IMR-90 (cell line): ENCODE results near the gene ZFP42. TPM values are rescaled to one million over a fixed set of nuclear protein-coding genes. Genes with fewer than 3 reads are reported as not detected.

Source experiments
- ATAC-seq: fragments of 200-7000 bp; cut with Tn5 transposase; 2 replicates; pipeline ENCODE4 v1.9.1; 2020; ENCODE audit warnings: low read depth, mild to moderate bottlenecking, moderate library complexity
- BruUV-seq: library from RNA; stranded (reverse); fragments of 400-500 nt; replicated peaks from 2 replicates; lab custom pipeline; 2021; lab: Mats Ljungman, UMichigan
- CTCF ChIA-PET: fragments of 300-600 bp; formaldehyde crosslinking; extraction: SDS; loops from one replicate; lab custom pipeline; 2021; ENCODE audit warnings: antibody characterized with exemption; lab: Yijun Ruan, JAX
- POLR2A ChIA-PET: fragments of 300-600 bp; sonication (Branson Sonifier 250); formaldehyde crosslinking; loops from one replicate; lab custom pipeline; 2022; ENCODE audit warnings: antibody characterized with exemption; ENCODE audit not compliant: unreplicated experiment; lab: Charles Lee
- DNase-seq: peaks from one replicate; pipeline ENCODE4 v3.0.0; 2013
- H2AFZ ChIP-seq: replicated peaks from 2 replicates; pipeline ENCODE3; 2013; ENCODE audit warnings: low read length, mild to moderate bottlenecking; ENCODE audit not compliant: poor library complexity
- H2AK5ac ChIP-seq: 2 replicates; pipeline ENCODE4 v1.6.1; 2013; ENCODE audit warnings: low read depth, low read length, inconsistent platforms
- H2AK9ac ChIP-seq: replicated peaks from 2 replicates; pipeline ENCODE3; 2013; ENCODE audit warnings: mild to moderate bottlenecking, low read depth, low read length, moderate library complexity; ENCODE audit not compliant: poor library complexity
- H2BK120ac ChIP-seq: 2 replicates; pipeline ENCODE4 v1.6.1; 2013; ENCODE audit warnings: low read depth, low read length, inconsistent platforms
- H2BK15ac ChIP-seq: 3 replicates; pipeline ENCODE4 v1.6.1; 2013; ENCODE audit warnings: low read depth, low read length, inconsistent platforms
- H2BK20ac ChIP-seq: 2 replicates; pipeline ENCODE4 v1.6.1; 2013; ENCODE audit warnings: low read depth, mild to moderate bottlenecking, inconsistent platforms, low read length, moderate library complexity
- H2BK5ac ChIP-seq: 2 replicates; pipeline ENCODE4 v1.6.1; 2013; ENCODE audit warnings: mild to moderate bottlenecking, low read depth, low read length, inconsistent platforms; ENCODE audit not compliant: poor library complexity, severe bottlenecking
- H3K14ac ChIP-seq: replicated peaks from 2 replicates; pipeline ENCODE4 v1.6.1; 2013; ENCODE audit warnings: low read depth, low read length, inconsistent platforms
- H3K18ac ChIP-seq: 2 replicates; pipeline ENCODE4 v1.6.1; 2013; ENCODE audit warnings: low read depth, low read length, control low read depth
- H3K23ac ChIP-seq: 2 replicates; pipeline ENCODE4 v1.6.1; 2013; ENCODE audit warnings: low read depth, low read length, inconsistent platforms
- H3K27ac ChIP-seq: 2 replicates; pipeline ENCODE4 v1.5.1; 2013; ENCODE audit warnings: mild to moderate bottlenecking, control low read depth, low read length; ENCODE audit not compliant: insufficient read depth
- H3K27me3 ChIP-seq: 2 replicates; pipeline ENCODE4 v1.6.1; 2013; ENCODE audit warnings: low read length; ENCODE audit not compliant: control insufficient read depth, insufficient read depth
- H3K36me3 ChIP-seq: 2 replicates; pipeline ENCODE4 v1.6.1; 2013; ENCODE audit warnings: low read length, mixed read lengths; ENCODE audit not compliant: control insufficient read depth, insufficient read depth
- H3K4ac ChIP-seq: 2 replicates; pipeline ENCODE4 v1.6.1; 2013; ENCODE audit warnings: low read depth, low read length, inconsistent platforms
- H3K4me1 ChIP-seq: 2 replicates; pipeline ENCODE4 v1.6.1; 2013; ENCODE audit warnings: low read length, mixed read lengths; ENCODE audit not compliant: control insufficient read depth, insufficient read depth
- H3K4me2 ChIP-seq: 2 replicates; pipeline ENCODE4 v1.6.1; 2013; ENCODE audit warnings: low read depth, mild to moderate bottlenecking, control low read depth, low read length, moderate library complexity
- H3K4me3 ChIP-seq: 2 replicates; pipeline ENCODE4 v1.5.1; 2013; ENCODE audit warnings: low read depth, mild to moderate bottlenecking, control low read depth, low read length, moderate library complexity; ENCODE audit not compliant: insufficient read depth
- H3K56ac ChIP-seq: 2 replicates; pipeline ENCODE4 v1.6.1; 2013; ENCODE audit warnings: low read length, inconsistent platforms; ENCODE audit not compliant: insufficient read depth; ENCODE audit errors: extremely low read depth
- H3K79me1 ChIP-seq, 2 experiments: 2 replicates each; pipeline ENCODE4 v1.6.1; 2013; ENCODE audit warnings: low read length in 2 of 2, inconsistent platforms in 1 of 2, low read depth in 1 of 2
- H3K9ac ChIP-seq: 2 replicates; pipeline ENCODE4 v1.6.1; 2013; ENCODE audit warnings: low read depth, low read length, control low read depth
- H3K9me1 ChIP-seq: 2 replicates; pipeline ENCODE4 v1.6.1; 2013; ENCODE audit warnings: low read length, inconsistent platforms; ENCODE audit not compliant: insufficient read depth
- H3K9me3 ChIP-seq: 2 replicates; pipeline ENCODE4 v1.6.1; 2013; ENCODE audit warnings: low read length; ENCODE audit not compliant: control insufficient read depth, insufficient read depth
- H4K20me1 ChIP-seq: 2 replicates; pipeline ENCODE4 v1.6.1; 2013; ENCODE audit warnings: low read length, inconsistent platforms; ENCODE audit not compliant: insufficient read depth
- H4K5ac ChIP-seq: 2 replicates; pipeline ENCODE4 v1.6.1; 2013; ENCODE audit warnings: mild to moderate bottlenecking, low read depth, low read length, control low read depth
- H4K8ac ChIP-seq, 2 experiments: 2 replicates each; pipeline ENCODE4 v1.6.1; 2013; ENCODE audit warnings: low read depth in 2 of 2, low read length in 2 of 2, control low read depth in 1 of 2, inconsistent platforms in 1 of 2
- H4K91ac ChIP-seq: 2 replicates; pipeline ENCODE4 v1.6.1; 2013; ENCODE audit warnings: low read depth, low read length, inconsistent platforms; ENCODE audit not compliant: insufficient read depth
- BHLHE40 ChIP-seq: fragments of 150-350 bp; IDR thresholded peaks from 2 replicates; pipeline ENCODE4 v1.6.1; 2016; ENCODE audit warnings: mild to moderate bottlenecking, low read depth, low read length
- CEBPB ChIP-seq: IDR thresholded peaks from 2 replicates; pipeline ENCODE4 v1.6.1; 2012; ENCODE audit warnings: low read depth, low read length, improper control_type of control experiment
- CHD1 ChIP-seq: IDR thresholded peaks from 2 replicates; pipeline ENCODE4 v1.6.1; 2012; ENCODE audit warnings: low read depth, low read length, improper control_type of control experiment
- CTCF ChIP-seq: conservative IDR thresholded peaks from 2 replicates; pipeline ENCODE4 v1.5.1; 2012; ENCODE audit warnings: mild to moderate bottlenecking, low read depth, low read length, improper control_type of control experiment
- ELK1 ChIP-seq: fragments of 150-350 bp; IDR thresholded peaks from 2 replicates; pipeline ENCODE4 v1.6.1; 2016; ENCODE audit warnings: low read depth, mild to moderate bottlenecking, low read length, moderate library complexity, borderline replicate concordance
- FOS ChIP-seq: fragments of 150-350 bp; IDR thresholded peaks from 2 replicates; pipeline ENCODE4 v1.6.1; 2016; ENCODE audit warnings: low read depth, low read length
- MAFK ChIP-seq: IDR thresholded peaks from 2 replicates; pipeline ENCODE4 v1.6.1; 2012; ENCODE audit warnings: low read depth, low read length, improper control_type of control experiment
- MAZ ChIP-seq: IDR thresholded peaks from 2 replicates; pipeline ENCODE4 v1.6.1; 2012; ENCODE audit warnings: low read depth, mild to moderate bottlenecking, low read length, improper control_type of control experiment, moderate library complexity, borderline replicate concordance
- MXI1 ChIP-seq: IDR thresholded peaks from 2 replicates; pipeline ENCODE4 v1.6.1; 2012; ENCODE audit warnings: low read depth, mild to moderate bottlenecking, low read length, moderate library complexity, borderline replicate concordance
- NFE2L2 ChIP-seq: fragments of 150-350 bp; IDR thresholded peaks from 2 replicates; pipeline ENCODE4 v1.6.1; 2016; ENCODE audit warnings: low read depth, mild to moderate bottlenecking, low read length
- POLR2A ChIP-seq: IDR thresholded peaks from 2 replicates; pipeline ENCODE4 v1.6.1; 2012; ENCODE audit warnings: mild to moderate bottlenecking, low read depth, low read length
- RAD21 ChIP-seq: IDR thresholded peaks from 2 replicates; pipeline ENCODE4 v1.6.1; 2012; ENCODE audit warnings: low read length, improper control_type of control experiment
- RCOR1 ChIP-seq: IDR thresholded peaks from 2 replicates; pipeline ENCODE4 v1.6.1; 2012; ENCODE audit warnings: mild to moderate bottlenecking, low read length, improper control_type of control experiment; ENCODE audit not compliant: insufficient replicate concordance
- RFX5 ChIP-seq: IDR thresholded peaks from 2 replicates; pipeline ENCODE4 v1.8.0; 2012; ENCODE audit warnings: low read depth, mild to moderate bottlenecking, low read length, moderate library complexity
- SMC3 ChIP-seq: fragments of 150-350 bp; IDR thresholded peaks from 2 replicates; pipeline ENCODE4 v1.6.1; 2016; ENCODE audit warnings: low read depth, mild to moderate bottlenecking, antibody characterized with exemption, low read length, moderate library complexity
- USF2 ChIP-seq: fragments of 150-350 bp; IDR thresholded peaks from 2 replicates; pipeline ENCODE4 v1.6.1; 2017; ENCODE audit warnings: mild to moderate bottlenecking, antibody characterized with exemption, low read length, low read depth
- whole genome bisulfite sequencing, 2 experiments: methylation state at CpG; one replicate each; pipeline versions ENCODE4 v1.1.5 to v1.1.7; 2013; ENCODE audit warnings: missing lambda C conversion rate in 2 of 2; ENCODE audit not compliant: insufficient read length in 1 of 2; ENCODE audit errors: extremely low coverage in 2 of 2; 5-methylcytosine and 5-hydroxymethylcytosine counted together
- dilution Hi-C: fragments of 300-500 bp; cut with HindIII; formaldehyde crosslinking; loops from one replicate; pipeline ENCODE4 v1.14.3; 2018; ENCODE audit warnings: low sequenced_read_pairs; ENCODE audit not compliant: unreplicated experiment
- in situ Hi-C: fragments of 300-500 bp; cut with MboI; formaldehyde crosslinking; loops from 3 replicates; pipeline ENCODE4 v1.14.3; 2019; ENCODE audit warnings: low sequenced_read_pairs, inconsistent platforms, mixed read lengths
- intact Hi-C: fragments of 100-400 bp; cut with micrococcal nuclease; formaldehyde crosslinking; loops from 2 replicates; pipeline ENCODE4 v1.10.0; 2022
- polyA plus RNA-seq, 3 experiments: library from polyadenylated mRNA; depleted of rRNA; stranded (reverse); fragments of >200 nt; gene quantifications; 2 replicates each; pipeline ENCODE4 v1.2.3, GENCODE V29; 2012; ENCODE audit warnings: low replicate concordance in 1 of 3
- total RNA-seq: library from RNA; depleted of rRNA; stranded (reverse); fragments of >200 nt; gene quantifications from 2 replicates; pipeline ENCODE4 v1.2.3, GENCODE V29; 2012

Gene ZFP42
- total and polyA plus RNA-seq, 2 of the 4 experiments (the other 2 are of a cell fraction), result not detected

- no peak overlapping the region for H4K8ac ChIP-seq
- H3K56ac ChIP-seq, result no peak overlapping the region
- no peak overlapping the region for H4K5ac ChIP-seq
- H4K20me1 ChIP-seq, result no peaks in the 10 kb centered on the region
- no peak overlapping the region for H2BK15ac ChIP-seq
- no peak overlapping the region for H3K18ac ChIP-seq
- H3K79me1 ChIP-seq, result no peaks in the 10 kb centered on the region
- no peak overlapping the region for H2AFZ ChIP-seq
- H3K14ac ChIP-seq, result no peak overlapping the region
- no peak overlapping the region for H3K4me2 ChIP-seq
- in situ Hi-C loops (no loop called here), dilution Hi-C loops (no loop called here), intact Hi-C loops (no loop called here)
- CTCF ChIA-PET, result interaction anchor here (0.6 to 0.8 kb wide), 3 partner anchors 380 to 1255 kb away, joined by 3 to 6 read pairs (median 4); no protein-coding TSS in a partner anchor
- no peak overlapping the region for H2AK5ac ChIP-seq
- no peak overlapping the region for H2BK20ac ChIP-seq
- H3K4me1 ChIP-seq, result no peaks in the 10 kb centered on the region
- H3K9me3 ChIP-seq, result no peaks in the 10 kb centered on the region
- H2BK120ac ChIP-seq, result no peak overlapping the region
- no peaks in the 10 kb centered on the region for H3K9me1 ChIP-seq
- DNase-seq, result no peak
- no peak overlapping the region for H2AK9ac ChIP-seq
- no peak overlapping the region for H3K4ac ChIP-seq
- H3K23ac ChIP-seq, result no peak overlapping the region
- no peaks in the 10 kb centered on the region for H3K27me3 ChIP-seq
- H3K4me3 ChIP-seq, result no peak overlapping the region
- no peak overlapping the region for H3K27ac ChIP-seq
- H3K36me3 ChIP-seq, result no peaks in the 10 kb centered on the region
- no TSS peak for BruUV-seq
- H3K9ac ChIP-seq, result no peak overlapping the region
- WGBS, 2 experiments, result 80% methylated on average over 2 of the region's 9 CpGs; no CpG with 5 or more reads in 1 of the 2 experiments
- no peak for ATAC-seq
- H2BK5ac ChIP-seq, result no peak overlapping the region
- TF ChIP-seq CTCF (no peak), MXI1 (no peak), MAZ (no peak), RCOR1 (no peak), USF2 (no peak), ELK1 (no peak), BHLHE40 (no peak), NFE2L2 (no peak), RAD21 (no peak), RFX5 (no peak), MAFK (no peak), CEBPB (no peak), SMC3 (no peak), CHD1 (no peak), FOS (no peak), POLR2A (no peak)
- H4K91ac ChIP-seq, result no peak overlapping the region
- POLR2A ChIA-PET, result no interaction called here
These were observed 57.7 kb downstream of the ZFP42 start for GRCh38 chr4:188053302-188053701.
